Activated T-cell treated with anti-CD3 and anti-CD28 coated beads, Interleukin-2, amount 50 U/mL, for 1 hour (primary cell): ENCODE measurements around the gene OR2F2.

Experiments used
- DNase-seq: peaks from one replicate; pipeline ENCODE4 v3.0.0-alpha.2; 2020

The OR2F2 gene

DNA sequence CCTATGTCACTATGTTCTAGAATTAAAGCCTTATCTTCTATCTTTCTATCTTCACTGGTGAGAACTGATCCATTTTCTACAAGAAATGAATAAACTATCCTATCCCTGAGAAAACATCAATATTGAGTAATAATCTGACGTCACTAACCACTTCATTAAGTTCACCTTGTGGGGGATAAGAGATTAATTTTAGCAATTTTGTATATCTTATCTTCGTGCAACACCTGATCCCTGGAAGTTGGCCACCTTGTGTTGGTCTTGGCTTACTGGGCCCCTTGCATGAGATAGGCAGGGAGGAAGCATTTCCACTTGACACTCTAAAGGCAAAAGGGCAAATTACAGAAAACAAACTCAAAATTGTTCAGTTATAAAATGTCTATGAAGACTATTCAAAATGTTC is 45.0 kb downstream of the OR2F2 start:
- DNase-seq: no peak

DNA sequence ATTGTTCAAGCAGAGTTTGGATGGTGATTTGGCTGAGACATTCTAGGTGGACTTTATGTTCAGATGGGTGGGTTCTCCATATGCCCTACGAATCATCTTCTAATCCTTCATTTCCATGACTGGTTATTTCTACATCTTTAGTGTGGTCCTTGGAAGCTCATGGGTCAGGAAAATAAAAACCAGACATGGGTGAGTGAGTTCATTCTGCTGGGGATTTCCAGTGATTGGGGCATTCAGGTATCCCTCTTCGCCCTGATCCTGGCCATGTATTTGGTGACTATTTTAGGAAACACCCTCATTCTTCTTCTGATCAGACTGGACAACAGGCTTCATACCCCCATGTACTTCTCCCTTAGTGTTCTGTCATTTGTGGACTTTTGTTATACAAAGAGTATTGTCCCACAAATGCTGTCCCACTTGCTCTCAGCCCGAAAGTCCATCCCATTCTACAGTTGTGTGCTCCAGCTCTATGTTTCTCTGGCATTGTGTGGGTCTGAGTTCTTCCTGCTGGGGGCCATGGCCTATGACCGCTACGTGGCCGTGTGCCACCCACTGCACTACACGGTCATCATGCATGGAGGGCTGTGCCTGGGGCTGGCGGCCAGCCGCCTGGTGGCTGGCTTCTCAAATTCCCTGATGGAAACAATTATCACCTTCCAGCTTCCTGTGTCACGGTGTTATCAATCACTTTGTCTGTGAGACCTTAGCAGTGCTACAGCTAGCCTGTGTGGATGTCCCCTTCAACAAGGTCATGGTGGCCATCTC is 45.9 kb downstream of the OR2F2 start:
- DNase-seq: no peak

DNA sequence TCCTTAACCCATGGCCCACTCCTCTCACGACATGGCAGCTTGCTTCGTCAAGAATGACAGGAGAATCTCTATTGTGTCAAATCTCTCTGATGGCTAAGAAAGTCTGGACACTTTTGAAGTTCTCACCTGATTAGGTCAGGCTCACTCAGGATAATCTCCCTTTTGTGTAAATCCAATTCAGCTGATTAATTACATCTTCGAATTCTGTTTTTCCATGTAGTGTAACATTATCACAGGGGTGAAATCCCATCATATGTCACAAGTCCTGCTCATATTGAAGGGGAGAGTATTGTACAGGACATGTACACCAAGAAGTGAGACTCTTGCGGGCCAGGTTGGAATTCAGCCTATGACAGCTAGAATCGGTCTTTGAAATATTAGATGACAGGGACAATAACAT is 48.9 kb downstream of the OR2F2 start:
- DNase-seq: no peak
